Measurements from ENCODE around the gene KDM5A.
"Not testable (repeated sequence)": the region's sequence is repeated elsewhere in the genome, so short reads cannot be mapped to it uniquely, and the experiment has no call there.

Gene KDM5A

GRCh38 chr12:237026-237815 is 151.9 kb downstream of the KDM5A start:
- DNase-seq: no peak

GRCh38 chr12:236445-236844 is 152.7 kb downstream of the KDM5A start:
- no peak for DNase-seq

- DNase-seq: not testable (repeated sequence)
Observed at GRCh38 chr12:235967-236366, 153.2 kb downstream of the KDM5A start.

GRCh38 chr12:234891-235415 is 154.2 kb downstream of the KDM5A start:
- no peak for DNase-seq

GRCh38 chr12:234019-234418 is 155.1 kb downstream of the KDM5A start:
- DNase-seq: no peak

GRCh38 chr12:233615-233968 is 155.5 kb downstream of the KDM5A start:
- no peak for DNase-seq

GRCh38 chr12:232731-233614 is 156.1 kb downstream of the KDM5A start:
- DNase-seq: no peak

GRCh38 chr12:230925-231671 is 158.0 kb downstream of the KDM5A start:
- no peak for DNase-seq
